Measurements from ENCODE around the gene ELOF1. TPM values are rescaled to one million over a fixed set of nuclear protein-coding genes. Genes with fewer than 3 reads are reported as not detected.
A peak's percentile ranks its signal among the peaks of the same experiment; 100 is the strongest.

The ELOF1 gene
- total and polyA plus RNA-seq, 2 of the 13 experiments (the other 11 are each of a cell fraction or from before 2014, with no cell fraction given), result 14.5 to 43.2 TPM

- 0 out of 2 replicates have a peak, but pooled peaks have one; percentile 43 for TF ChIP-seq ZNF124 (CRISPR knock-in tag; IDR thresholded peaks at IDR 0.05)
- peak; percentile 71 for TF ChIP-seq ZMYM4 (CRISPR knock-in tag; IDR thresholded peaks at IDR 0.05)
- peak; percentile 93 for TF ChIP-seq XRCC5 (optimal IDR thresholded peaks at IDR 0.05; ENCODE audit: low read length)
- TF ChIP-seq ATF7 (IDR thresholded peaks at IDR 0.05), result peak; percentile 92
- TF ChIP-seq ATF7 (CRISPR knock-in tag; IDR thresholded peaks at IDR 0.05), result 0 out of 2 replicates have a peak, but pooled peaks have one; percentile 43
- TF ChIP-seq YY1 (IDR thresholded peaks at IDR 0.05; ENCODE audit: insufficient read depth, insufficient replicate concordance, low read depth, low read length), result peak; percentile 67
- TF ChIP-seq ZNF274 (CRISPR knock-in tag; IDR thresholded peaks at IDR 0.05), result peak; percentile 19; the same call in 1 of the 2 replicates
- no peak for TF ChIP-seq REXO4 (CRISPR knock-in tag; IDR thresholded peaks at IDR 0.05; ENCODE audit: borderline replicate concordance)
- TF ChIP-seq ZNF549 (CRISPR knock-in tag; IDR thresholded peaks at IDR 0.05), result no peak
- TF ChIP-seq ZMYM2 (CRISPR knock-in tag; IDR thresholded peaks at IDR 0.05), result peak; percentile 98
- TF ChIP-seq MXD4 (CRISPR knock-in tag; IDR thresholded peaks at IDR 0.05), result peak; percentile 44; the same call in 1 of the 2 replicates
- peak; percentile 37; the same call in 1 of the 2 replicates for TF ChIP-seq ZBTB21 (CRISPR knock-in tag; IDR thresholded peaks at IDR 0.05)
- peak; percentile 45; the same call in 1 of the 2 replicates for TF ChIP-seq ZNF281 (CRISPR knock-in tag; IDR thresholded peaks at IDR 0.05; ENCODE audit: borderline replicate concordance)
- TF ChIP-seq HMGXB4 (CRISPR knock-in tag; IDR thresholded peaks at IDR 0.05; ENCODE audit: borderline replicate concordance in 1 of 2, low read depth in 1 of 2), result peak; percentile 30 to 77; a peak in 2 of 4 replicates
- TF ChIP-seq KDM1A (CRISPR knock-in tag; IDR thresholded peaks at IDR 0.05), result peak; percentile 95
- TF ChIP-seq PCBP1 (IDR thresholded peaks at IDR 0.05; ENCODE audit: borderline replicate concordance, low read depth, low read length), result 0 out of 2 replicates have a peak, but pooled peaks have one; percentile 48
- TF ChIP-seq STAG1 (CRISPR knock-in tag; IDR thresholded peaks at IDR 0.05), result 0 out of 2 replicates have a peak, but pooled peaks have one; percentile 8
- peak; percentile 39; the same call in 1 of the 2 replicates for TF ChIP-seq HOXA5 (CRISPR knock-in tag; IDR thresholded peaks at IDR 0.05)
- TF ChIP-seq MAZ (IDR thresholded peaks at IDR 0.05; ENCODE audit: borderline replicate concordance, low read depth, low read length), result peak; percentile 87; the same call in 1 of the 2 replicates
- peak; percentile 80 for TF ChIP-seq MAZ (CRISPR knock-in tag; IDR thresholded peaks at IDR 0.05; ENCODE audit: low read depth)
These were observed 23.0 kb downstream of the ELOF1 start (continued) for GRCh38 chr19:11535792-11536595.
